SK-N-SH (cell line): ENCODE results near the gene SPOCK1. TPM values are rescaled to one million over a fixed set of nuclear protein-coding genes. Genes with fewer than 3 reads are reported as not detected.

ENCODE experiments used
- CTCF ChIA-PET: fragments of 300-600, 350-600 bp; formaldehyde crosslinking; extraction: SDS; loops from one replicate; lab custom pipeline; 2021; lab: Yijun Ruan, JAX
- POLR2A ChIA-PET: fragments of 350-600 bp; sonication (Branson Sonifier 250); formaldehyde crosslinking; extraction: SDS; loops from one replicate; lab custom pipeline; 2020; ENCODE audit warnings: antibody characterized with exemption, inconsistent platforms; lab: Yijun Ruan, JAX
- DNase-seq: peaks from one replicate; pipeline ENCODE4 v3.0.0; 2012
- H2AFZ ChIP-seq: fragments of 200-600 bp; sonication (generic); 2 replicates; pipeline ENCODE4 v1.8.1; 2016; ENCODE audit warnings: antibody characterized with exemption, mild to moderate bottlenecking, low read depth
- H3F3A ChIP-seq: fragments of 200-600 bp; sonication (generic); replicated peaks from 2 replicates; pipeline ENCODE3; 2016; ENCODE audit warnings: antibody characterized with exemption, mild to moderate bottlenecking; ENCODE audit not compliant: insufficient read depth
- H3K27ac ChIP-seq, 2 experiments: fragments of 200-500 bp in 1 of 2; fragments of 200-600 bp in 1 of 2; sonication (Bioruptor generic) in 1 of 2; sonication (generic), shearing (Covaris generic) in 1 of 2; 2 replicates each; pipeline versions ENCODE4 v1.5.1 to v1.6.1; 2014 to 2016; ENCODE audit warnings: low read depth in 2 of 2, inconsistent platforms in 1 of 2, low read length in 1 of 2, mild to moderate bottlenecking in 1 of 2, mixed read lengths in 1 of 2
- H3K27me3 ChIP-seq: fragments of 200-600 bp; sonication (generic), shearing (Covaris generic); 2 replicates; pipeline ENCODE4 v1.6.1; 2016; ENCODE audit warnings: mixed run types; ENCODE audit not compliant: insufficient read depth
- H3K36me3 ChIP-seq, 2 experiments: fragments of 200-500 bp in 1 of 2; fragments of 200-600 bp in 1 of 2; sonication (Bioruptor generic) in 1 of 2; sonication (generic) in 1 of 2; replicated peaks in 1 of 2; 2 replicates each; pipeline versions ENCODE3 to v1.5.1; 2014 to 2016; ENCODE audit warnings: low read length in 1 of 2, mild to moderate bottlenecking in 1 of 2; ENCODE audit not compliant: insufficient read depth in 2 of 2, control insufficient read depth in 1 of 2
- H3K4me1 ChIP-seq, 2 experiments: fragments of 200-500 bp in 1 of 2; fragments of 200-600 bp in 1 of 2; sonication (Bioruptor generic) in 1 of 2; sonication (generic), shearing (Covaris generic) in 1 of 2; 2 replicates each; pipeline versions ENCODE4 v1.5.1 to v1.6.1; 2014 to 2016; ENCODE audit warnings: low read depth in 1 of 2, low read length in 1 of 2, mixed run types in 1 of 2; ENCODE audit not compliant: insufficient read depth in 2 of 2, control insufficient read depth in 1 of 2
- H3K4me2 ChIP-seq: fragments of 200-600 bp; sonication (generic), shearing (Covaris generic); 2 replicates; pipeline ENCODE4 v1.6.1; 2017; ENCODE audit warnings: mixed run types
- H3K4me3 ChIP-seq, 2 experiments: fragments of 200-500 bp in 1 of 2; fragments of 200-600 bp in 1 of 2; sonication (Bioruptor generic) in 1 of 2; sonication (generic), shearing (Covaris generic) in 1 of 2; 2 replicates each; pipeline versions ENCODE4 v1.5.1 to v1.8.1; 2014 to 2016; ENCODE audit warnings: low read depth in 2 of 2, inconsistent platforms in 1 of 2, low read length in 1 of 2, mild to moderate bottlenecking in 1 of 2, mixed read lengths in 1 of 2, moderate library complexity in 1 of 2
- H3K79me2 ChIP-seq: fragments of 200-600 bp; sonication (generic); 2 replicates; pipeline ENCODE4 v1.8.1; 2017; ENCODE audit warnings: mild to moderate bottlenecking; ENCODE audit not compliant: insufficient read depth
- H3K9ac ChIP-seq: fragments of 200-600 bp; sonication (generic); 2 replicates; pipeline ENCODE4 v1.6.1; 2017; ENCODE audit warnings: mixed run types
- H3K9me2 ChIP-seq: fragments of 200-600 bp; sonication (generic); 2 replicates; pipeline ENCODE4 v1.6.1; 2017; ENCODE audit warnings: mixed run types
- H3K9me3 ChIP-seq: fragments of 200-600 bp; sonication (generic); 2 replicates; pipeline ENCODE4 v1.6.1; 2017; ENCODE audit warnings: mixed run types, mild to moderate bottlenecking, moderate library complexity
- H4K20me1 ChIP-seq: fragments of 200-600 bp; sonication (generic); 2 replicates; pipeline ENCODE4 v1.6.1; 2017; ENCODE audit warnings: mild to moderate bottlenecking, mixed run types; ENCODE audit not compliant: insufficient read depth
- FOSL2 ChIP-seq: IDR thresholded peaks from 2 replicates; pipeline ENCODE4 v1.4.0; 2012; ENCODE audit warnings: low read depth, mild to moderate bottlenecking, moderate library complexity, borderline replicate concordance
- FOXM1 ChIP-seq: IDR thresholded peaks from 2 replicates; pipeline ENCODE4 v1.4.0; 2012; ENCODE audit warnings: low read depth, mild to moderate bottlenecking
- GABPA ChIP-seq: IDR thresholded peaks from 2 replicates; pipeline ENCODE4 v1.4.0; 2012; ENCODE audit warnings: low read depth, mild to moderate bottlenecking
- GATA2 ChIP-seq: sonication (generic); formaldehyde crosslinking; IDR thresholded peaks from 2 replicates; pipeline ENCODE4 v1.5.0; 2020; ENCODE audit warnings: mild to moderate bottlenecking, missing genetic modification reagents
- IRF3 ChIP-seq: fragments of 150-350 bp; IDR thresholded peaks from 2 replicates; pipeline ENCODE4 v1.6.1; 2016; ENCODE audit warnings: mild to moderate bottlenecking, low read depth, low read length
- MEF2A ChIP-seq: IDR thresholded peaks from 2 replicates; pipeline ENCODE4 v1.4.0; 2012; ENCODE audit warnings: low read depth, borderline replicate concordance
- MXI1 ChIP-seq: IDR thresholded peaks from 2 replicates; pipeline ENCODE4 v1.6.1; 2012; ENCODE audit warnings: mild to moderate bottlenecking, low read depth, low read length, improper control_type of control experiment
- NRF1 ChIP-seq: IDR thresholded peaks from 2 replicates; pipeline ENCODE4 v1.6.1; 2012; ENCODE audit warnings: low read depth, mild to moderate bottlenecking, low read length
- RCOR1 ChIP-seq: fragments of 150-350 bp; IDR thresholded peaks from 2 replicates; pipeline ENCODE4 v1.6.1; 2017; ENCODE audit warnings: antibody characterized with exemption, low read length
- RFX5 ChIP-seq: IDR thresholded peaks from 2 replicates; pipeline ENCODE4 v1.6.1; 2012; ENCODE audit warnings: mild to moderate bottlenecking, improper control_type of control experiment, low read length
- SIN3A ChIP-seq: IDR thresholded peaks from 2 replicates; pipeline ENCODE4 v1.6.1; 2012; ENCODE audit warnings: low read depth, mild to moderate bottlenecking, low read length, moderate library complexity, borderline replicate concordance
- TCF12 ChIP-seq: IDR thresholded peaks from 2 replicates; pipeline ENCODE4 v1.4.0; 2012
- TEAD4 ChIP-seq: IDR thresholded peaks from 2 replicates; pipeline ENCODE4 v1.4.0; 2012; ENCODE audit warnings: mild to moderate bottlenecking, borderline replicate concordance; ENCODE audit not compliant: insufficient read depth
- USF1 ChIP-seq: IDR thresholded peaks from 2 replicates; pipeline ENCODE4 v1.4.0; 2012; ENCODE audit warnings: low read depth, borderline replicate concordance
- YY1 ChIP-seq: IDR thresholded peaks from 2 replicates; pipeline ENCODE4 v1.4.0; 2012; ENCODE audit warnings: low read depth, mild to moderate bottlenecking
- ZBTB33 ChIP-seq: IDR thresholded peaks from 2 replicates; pipeline ENCODE4 v1.4.0; 2012; ENCODE audit warnings: low read depth, borderline replicate concordance
- WGBS: methylation state at CpG from one replicate; pipeline ENCODE4 v1.1.6; 2017; ENCODE audit warnings: low lambda C conversion rate; 5-methylcytosine and 5-hydroxymethylcytosine counted together
- polyA plus RNA-seq, 3 experiments: library from polyadenylated mRNA; depleted of rRNA; stranded (reverse); fragments of >200 nt; gene quantifications; 2 replicates each; pipeline ENCODE4 v1.2.3, GENCODE V29; 2012

SPOCK1 gene
- polyA plus RNA-seq, 1 of the 3 experiments (the other 2 are of a cell fraction): 11.3 TPM

- CTCF ChIA-PET: no interaction called here
- no peak overlapping the region for H2AFZ ChIP-seq
- H3K79me2 ChIP-seq: peaks cover 65% of the 10 kb centered on the region; the same call in 1 of the 2 replicates
- no peaks in the 10 kb centered on the region for H3F3A ChIP-seq
- H3K36me3 ChIP-seq: no peaks in the 10 kb centered on the region
- 65% methylated on average over 1 of the region's 1 CpG for WGBS
- H3K4me2 ChIP-seq: no peak overlapping the region
- no peaks in the 10 kb centered on the region for H3K9me3 ChIP-seq
- no peaks in the 10 kb centered on the region; the same call in 1 of the 2 replicates for H4K20me1 ChIP-seq
- TF ChIP-seq GABPA (no peak), TCF12 (no peak), SIN3A (no peak), RFX5 (no peak), YY1 (no peak), ZBTB33 (no peak), MXI1 (no peak), GATA2 (CRISPR knock-in tag) (no peak), FOSL2 (no peak), USF1 (no peak), MEF2A (no peak), NRF1 (no peak), IRF3 (no peak), TEAD4 (no peak), RCOR1 (no peak), FOXM1 (no peak)
- no peak for DNase-seq
- H3K27ac ChIP-seq: no peak overlapping the region
- no peak overlapping the region for H3K9ac ChIP-seq
- no peaks in the 10 kb centered on the region for H3K9me2 ChIP-seq
- H3K4me1 ChIP-seq: peaks cover 2 to 6% of the 10 kb centered on the region in 2 experiments; a peak in 2 of 4 replicates
- H3K27me3 ChIP-seq: no peaks in the 10 kb centered on the region
- no peak overlapping the region for H3K4me3 ChIP-seq
- POLR2A ChIA-PET: no interaction called here
Observed at GRCh38 chr5:137442660-137443059, 56.5 kb downstream of the SPOCK1 start.
